ENCODE results near the gene C9orf40.

DNA sequence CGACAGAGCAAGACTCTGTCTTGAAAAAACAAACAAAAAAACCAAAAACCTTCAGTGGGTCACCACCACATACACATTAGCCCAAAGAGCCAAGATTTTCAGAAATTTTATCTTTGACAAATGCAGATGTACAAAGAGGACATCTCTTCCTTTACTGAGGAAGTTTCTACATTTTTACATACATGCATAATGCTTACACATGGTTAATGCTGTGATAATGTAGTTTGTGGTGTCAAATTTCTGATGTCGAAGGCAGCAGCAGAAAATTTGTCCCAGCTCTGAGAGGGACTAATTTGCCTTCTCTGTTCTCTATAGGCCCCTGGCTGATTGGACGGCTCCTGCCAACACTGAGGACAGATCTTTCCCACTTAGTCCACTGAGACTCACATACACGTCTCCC is 24.6 kb upstream of the C9orf40 start:
- no peak for TF ChIP-seq POLR2A (IDR thresholded peaks at IDR 0.05)
- TF ChIP-seq, protein P1, sequence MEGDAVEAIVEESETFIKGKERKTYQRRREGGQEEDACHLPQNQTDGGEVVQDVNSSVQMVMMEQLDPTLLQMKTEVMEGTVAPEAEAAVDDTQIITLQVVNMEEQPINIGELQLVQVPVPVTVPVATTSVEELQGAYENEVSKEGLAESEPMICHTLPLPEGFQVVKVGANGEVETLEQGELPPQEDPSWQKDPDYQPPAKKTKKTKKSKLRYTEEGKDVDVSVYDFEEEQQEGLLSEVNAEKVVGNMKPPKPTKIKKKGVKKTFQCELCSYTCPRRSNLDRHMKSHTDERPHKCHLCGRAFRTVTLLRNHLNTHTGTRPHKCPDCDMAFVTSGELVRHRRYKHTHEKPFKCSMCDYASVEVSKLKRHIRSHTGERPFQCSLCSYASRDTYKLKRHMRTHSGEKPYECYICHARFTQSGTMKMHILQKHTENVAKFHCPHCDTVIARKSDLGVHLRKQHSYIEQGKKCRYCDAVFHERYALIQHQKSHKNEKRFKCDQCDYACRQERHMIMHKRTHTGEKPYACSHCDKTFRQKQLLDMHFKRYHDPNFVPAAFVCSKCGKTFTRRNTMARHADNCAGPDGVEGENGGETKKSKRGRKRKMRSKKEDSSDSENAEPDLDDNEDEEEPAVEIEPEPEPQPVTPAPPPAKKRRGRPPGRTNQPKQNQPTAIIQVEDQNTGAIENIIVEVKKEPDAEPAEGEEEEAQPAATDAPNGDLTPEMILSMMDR (IDR thresholded peaks at IDR 0.05), result no peak
